K562 (cell line): Measurements from ENCODE around the gene APC. TPM values are rescaled to one million over a fixed set of nuclear protein-coding genes. Genes with fewer than 3 reads are reported as not detected.
A peak's percentile ranks its signal among the peaks of the same experiment; 100 is the strongest.

Source experiments
- CBFA2T2 ChIP-seq: fragments of 450-650 bp; conservative IDR thresholded peaks from 2 replicates; pipeline ENCODE4 v1.6.1; 2017; ENCODE audit warnings: mild to moderate bottlenecking
- CREB5 ChIP-seq: fragments of 250-450 bp; sonication (Bioruptor Pico); IDR thresholded peaks from 2 replicates; pipeline ENCODE4 v1.5.0; 2020; ENCODE audit warnings: mild to moderate bottlenecking
- CTBP1 ChIP-seq: fragments of 450-650 bp; IDR thresholded peaks from 2 replicates; pipeline ENCODE4 v1.6.1; 2016; ENCODE audit warnings: borderline replicate concordance
- E2F5 ChIP-seq: sonication (generic); formaldehyde crosslinking; IDR thresholded peaks from 2 replicates; pipeline ENCODE4 v1.8.0; 2022; ENCODE audit warnings: mild to moderate bottlenecking, missing genetic modification reagents
- EHMT2 ChIP-seq: fragments of 450-650 bp; IDR thresholded peaks from 2 replicates; pipeline ENCODE4 v1.6.1; 2018; ENCODE audit warnings: antibody characterized with exemption
- FIP1L1 ChIP-seq: fragments of 200-400 bp; formaldehyde crosslinking; IDR thresholded peaks from 2 replicates; pipeline ENCODE4 v1.6.1; 2018; ENCODE audit warnings: mild to moderate bottlenecking, low read depth, low read length; ENCODE audit not compliant: poor library complexity, severe bottlenecking
- FOXK1 ChIP-seq: sonication (generic); formaldehyde crosslinking; IDR thresholded peaks from 2 replicates; pipeline ENCODE4 v1.8.0; 2022; ENCODE audit warnings: missing genetic modification reagents, mild to moderate bottlenecking, borderline replicate concordance
- FOXM1 ChIP-seq, 2 experiments: fragments of 450-650 bp in 1 of 2; sonication (generic) in 1 of 2; formaldehyde crosslinking in 1 of 2; IDR thresholded peaks; 2 replicates each; pipeline versions ENCODE4 v1.6.1 to v1.9.0; 2017 to 2022; ENCODE audit warnings: low read depth in 2 of 2, mild to moderate bottlenecking in 2 of 2, missing genetic modification reagents in 1 of 2, moderate library complexity in 1 of 2
- HNRNPL ChIP-seq: fragments of 200-400 bp; formaldehyde crosslinking; IDR thresholded peaks from 2 replicates; pipeline ENCODE4 v1.6.1; 2017; ENCODE audit warnings: low read depth, mild to moderate bottlenecking, low read length
- LEF1 ChIP-seq: fragments of 450-650 bp; IDR thresholded peaks from 2 replicates; pipeline ENCODE4 v1.6.1; 2016; ENCODE audit warnings: mild to moderate bottlenecking
- NBN ChIP-seq: fragments of 450-650 bp; IDR thresholded peaks from 2 replicates; pipeline ENCODE4 v1.6.1; 2016; ENCODE audit warnings: low read depth, mild to moderate bottlenecking
- NCOA1 ChIP-seq: fragments of 450-650 bp; IDR thresholded peaks from 2 replicates; pipeline ENCODE4 v1.6.1; 2016; ENCODE audit warnings: low read depth
- NFATC3 ChIP-seq: fragments of 450-650 bp; IDR thresholded peaks from 2 replicates; pipeline ENCODE4 v1.6.1; 2017; ENCODE audit warnings: mild to moderate bottlenecking
- NR2C1 ChIP-seq, 2 experiments: fragments of 450-650 bp; IDR thresholded peaks; 2 replicates each; pipeline ENCODE4 v1.6.1; 2017; ENCODE audit warnings: mild to moderate bottlenecking in 2 of 2, antibody characterized with exemption in 1 of 2, inconsistent platforms in 1 of 2, missing compliant biosample characterization in 1 of 2, missing genetic modification characterization in 1 of 2
- RBM34 ChIP-seq: fragments of 200-400 bp; formaldehyde crosslinking; IDR thresholded peaks from 2 replicates; pipeline ENCODE4 v1.6.1; 2018; ENCODE audit warnings: low read length, borderline replicate concordance; ENCODE audit not compliant: insufficient read depth
- SIN3A ChIP-seq, 2 experiments: fragments of 150-350 bp in 1 of 2; IDR thresholded peaks; 2 replicates each; pipeline ENCODE4 v1.6.1; 2011 to 2016; ENCODE audit warnings: borderline replicate concordance in 2 of 2, low read depth in 2 of 2, low read length in 2 of 2, mild to moderate bottlenecking in 2 of 2, moderate library complexity in 2 of 2; ENCODE audit not compliant: control insufficient read depth in 1 of 2
- SPI1 ChIP-seq: IDR thresholded peaks from 2 replicates; pipeline ENCODE4 v1.6.1; 2011; ENCODE audit warnings: low read depth, low read length, control low read depth, borderline replicate concordance
- SRSF9 ChIP-seq: fragments of 200-400 bp; formaldehyde crosslinking; IDR thresholded peaks from 2 replicates; pipeline ENCODE4 v1.6.1; 2017; ENCODE audit warnings: low read depth, low read length, borderline replicate concordance
- ZBTB8A ChIP-seq: fragments of 450-650 bp; IDR thresholded peaks from 2 replicates; pipeline ENCODE4 v1.6.1; 2018; ENCODE audit warnings: mild to moderate bottlenecking, moderate library complexity; ENCODE audit not compliant: partially characterized antibody
- ZFPM2 ChIP-seq: fragments of 250-450 bp; sonication (Bioruptor Pico); IDR thresholded peaks from 2 replicates; pipeline ENCODE4 v1.5.1; 2022; ENCODE audit warnings: mild to moderate bottlenecking
- ZKSCAN8 ChIP-seq: fragments of 200-800 bp; sonication (Bioruptor generic); IDR thresholded peaks from 2 replicates; pipeline ENCODE4 v1.6.1; 2016; ENCODE audit warnings: missing genetic modification characterization, missing compliant biosample characterization
- ZNF584 ChIP-seq: fragments of 200-800 bp; sonication (Bioruptor generic); IDR thresholded peaks from 2 replicates; pipeline ENCODE4 v1.6.1; 2016; ENCODE audit warnings: low read depth, mild to moderate bottlenecking, missing genetic modification characterization, missing compliant biosample characterization
- polyA plus RNA-seq, 8 experiments: library from polyadenylated mRNA; depleted of rRNA in 4 of 8; stranded (reverse) in 5 of 8; unstranded in 3 of 8; fragments of >200 nt; fragmentation: Nextera tagmentation in 2 of 8; fragmentation: Illumina TruSeq in 1 of 8; extraction: Ambion mirVana in 2 of 8; extraction: Trizol in 1 of 8; gene quantifications; 2 replicates each; pipeline versions ENCODE4 v1.2.1 to v1.2.3, GENCODE V29; 2011 to 2014; ENCODE audit warnings: inconsistent platforms in 1 of 8, missing spikeins in 1 of 8
- total RNA-seq, 7 experiments: library from RNA; depleted of rRNA in 6 of 7; stranded (reverse); fragments of >200 nt in 6 of 7; fragmentation: Illumina TruSeq in 2 of 7; extraction: Trizol in 2 of 7; gene quantifications; 2 replicates each; pipeline versions ENCODE4 v1.2.1 to v1.2.3, GENCODE V29; 2011 to 2021; ENCODE audit warnings: low replicate concordance in 1 of 7
- TF ChIP-seq, protein P1 (sequence below): fragments of 450-650 bp; formaldehyde crosslinking; IDR thresholded peaks from 2 replicates; pipeline ENCODE4 v1.4.0; 2022; ENCODE audit warnings: missing genetic modification characterization
- TF ChIP-seq, protein P2 (sequence below): fragments of 250-450 bp; sonication (Bioruptor Pico); IDR thresholded peaks from 2 replicates; pipeline ENCODE4 v1.4.0; 2020; ENCODE audit warnings: borderline replicate concordance

APC gene
- total and polyA plus RNA-seq, 9 of the 15 experiments (the other 6 are each of a cell fraction or from before 2014, with no cell fraction given): 5.7 to 29.5 (median 15.4) TPM

GRCh38 chr5:112848116-112848811 lies 110.6 kb downstream of the APC start (continued):
- TF ChIP-seq E2F5 (no peak), FOXK1 (CRISPR knock-in tag) (no peak), EHMT2 (0 out of 2 replicates have a peak, but pooled peaks have one; percentile 58), NBN (0 out of 2 replicates have a peak, but pooled peaks have one; percentile 12), CBFA2T2 (no peak), CREB5 (CRISPR knock-in tag) (no peak), SRSF9 (no peak), LEF1 (no peak), ZFPM2 (no peak), ZBTB8A (no peak), NR2C1 (IDR thresholded peaks at IDR 0.05) (no peak), NR2C1 (tag; IDR thresholded peaks at IDR 0.05) (no peak), HNRNPL (no peak), SIN3A (IDR thresholded peaks at IDR 0.05; ENCODE audit: borderline replicate concordance in 2 of 2, control insufficient read depth in 1 of 2, low read depth in 2 of 2, low read length in 2 of 2) (no peak), FOXM1 (IDR thresholded peaks at IDR 0.05; ENCODE audit: low read depth) (no peak), FOXM1 (CRISPR knock-in tag; IDR thresholded peaks at IDR 0.05; ENCODE audit: low read depth) (no peak), FIP1L1 (no peak), ZNF584 (CRISPR knock-in tag) (no peak), NFATC3 (no peak), ZKSCAN8 (no peak), SPI1 (peak; percentile 64), NCOA1 (no peak), RBM34 (no peak), CTBP1 (no peak)
- TF ChIP-seq, protein P1, sequence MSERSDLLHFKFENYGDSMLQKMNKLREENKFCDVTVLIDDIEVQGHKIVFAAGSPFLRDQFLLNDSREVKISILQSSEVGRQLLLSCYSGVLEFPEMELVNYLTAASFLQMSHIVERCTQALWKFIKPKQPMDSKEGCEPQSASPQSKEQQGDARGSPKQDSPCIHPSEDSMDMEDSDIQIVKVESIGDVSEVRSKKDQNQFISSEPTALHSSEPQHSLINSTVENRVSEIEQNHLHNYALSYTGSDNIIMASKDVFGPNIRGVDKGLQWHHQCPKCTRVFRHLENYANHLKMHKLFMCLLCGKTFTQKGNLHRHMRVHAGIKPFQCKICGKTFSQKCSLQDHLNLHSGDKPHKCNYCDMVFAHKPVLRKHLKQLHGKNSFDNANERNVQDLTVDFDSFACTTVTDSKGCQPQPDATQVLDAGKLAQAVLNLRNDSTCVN (CRISPR knock-in tag): no peak
- TF ChIP-seq, protein P2, sequence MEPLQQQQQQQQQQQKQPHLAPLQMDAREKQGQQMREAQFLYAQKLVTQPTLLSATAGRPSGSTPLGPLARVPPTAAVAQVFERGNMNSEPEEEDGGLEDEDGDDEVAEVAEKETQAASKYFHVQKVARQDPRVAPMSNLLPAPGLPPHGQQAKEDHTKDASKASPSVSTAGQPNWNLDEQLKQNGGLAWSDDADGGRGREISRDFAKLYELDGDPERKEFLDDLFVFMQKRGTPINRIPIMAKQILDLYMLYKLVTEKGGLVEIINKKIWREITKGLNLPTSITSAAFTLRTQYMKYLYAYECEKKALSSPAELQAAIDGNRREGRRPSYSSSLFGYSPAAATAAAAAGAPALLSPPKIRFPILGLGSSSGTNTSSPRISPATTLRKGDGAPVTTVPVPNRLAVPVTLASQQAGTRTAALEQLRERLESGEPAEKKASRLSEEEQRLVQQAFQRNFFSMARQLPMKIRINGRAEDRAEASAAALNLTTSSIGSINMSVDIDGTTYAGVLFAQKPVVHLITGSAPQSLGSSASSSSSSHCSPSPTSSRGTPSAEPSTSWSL: no peak
